ENCODE measurements around the gene PTPN20.

Gene PTPN20

DNA sequence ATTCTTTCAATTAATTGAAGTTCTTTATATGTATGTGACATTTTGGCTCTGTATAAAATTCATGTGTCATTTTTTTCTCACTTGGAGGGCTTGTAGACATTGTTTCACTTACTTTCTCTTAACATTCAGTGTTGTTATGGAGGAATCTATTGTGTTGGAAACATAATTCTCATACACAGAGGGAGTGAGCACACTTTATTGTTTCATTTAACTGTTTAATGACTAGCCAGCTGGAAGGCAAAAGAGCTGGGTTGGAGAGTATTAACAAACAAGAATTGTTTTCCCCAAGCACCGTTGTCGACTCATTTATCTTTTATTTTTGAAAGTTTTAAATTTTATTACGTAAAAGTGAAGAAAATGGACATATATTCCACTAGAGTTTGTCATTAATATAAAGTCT, 98.8 kb downstream of the PTPN20 start:
- no peak overlapping the region for H3K27ac ChIP-seq (ENCODE audit: low read depth, low read length)
- no peaks in the 10 kb centered on the region for H3K4me1 ChIP-seq (ENCODE audit: control insufficient read depth, insufficient read depth, low read length, unreplicated experiment)
- H2AFZ ChIP-seq (ENCODE audit: low read length, unreplicated experiment), result no peak overlapping the region
- H3K36me3 ChIP-seq (ENCODE audit: insufficient read depth, low read length), result no peaks in the 10 kb centered on the region
- H3K27me3 ChIP-seq (ENCODE audit: insufficient read depth, low read length), result peaks cover 75% of the 10 kb centered on the region
- H3K4me3 ChIP-seq (ENCODE audit: low read depth, low read length), result no peak overlapping the region
- H3K79me2 ChIP-seq (ENCODE audit: control insufficient read depth, insufficient read depth, low read length, unreplicated experiment), result no peaks in the 10 kb centered on the region

DNA sequence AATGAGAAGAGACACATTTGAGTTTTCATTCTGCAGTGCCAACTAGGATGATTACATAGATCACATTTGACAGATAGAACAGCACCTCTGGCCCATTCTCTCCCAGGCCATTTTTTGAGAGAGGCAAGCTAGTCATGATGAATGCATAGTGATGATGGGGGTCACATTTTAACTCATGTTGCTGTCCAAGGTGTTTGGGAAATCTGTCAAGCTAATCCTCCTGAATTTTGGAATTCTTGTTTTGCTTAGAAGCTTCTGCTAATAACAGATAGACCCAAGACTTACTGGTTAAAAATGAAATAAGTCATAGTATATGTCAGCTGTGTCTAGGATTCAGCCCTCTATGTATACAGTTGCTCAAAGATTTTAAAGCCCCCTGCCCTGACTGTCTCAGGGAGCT, 101.0 kb downstream of the PTPN20 start:
- no peak overlapping the region for H2AFZ ChIP-seq (ENCODE audit: low read length, unreplicated experiment)
- no peak overlapping the region for H3K27ac ChIP-seq (ENCODE audit: low read depth, low read length)
- H3K4me3 ChIP-seq (ENCODE audit: low read depth, low read length), result no peak overlapping the region
- H3K36me3 ChIP-seq (ENCODE audit: insufficient read depth, low read length), result no peaks in the 10 kb centered on the region
- no peaks in the 10 kb centered on the region for H3K79me2 ChIP-seq (ENCODE audit: control insufficient read depth, insufficient read depth, low read length, unreplicated experiment)
- no peaks in the 10 kb centered on the region for H3K4me1 ChIP-seq (ENCODE audit: control insufficient read depth, insufficient read depth, low read length, unreplicated experiment)
- peaks cover 68% of the 10 kb centered on the region for H3K27me3 ChIP-seq (ENCODE audit: insufficient read depth, low read length)

DNA sequence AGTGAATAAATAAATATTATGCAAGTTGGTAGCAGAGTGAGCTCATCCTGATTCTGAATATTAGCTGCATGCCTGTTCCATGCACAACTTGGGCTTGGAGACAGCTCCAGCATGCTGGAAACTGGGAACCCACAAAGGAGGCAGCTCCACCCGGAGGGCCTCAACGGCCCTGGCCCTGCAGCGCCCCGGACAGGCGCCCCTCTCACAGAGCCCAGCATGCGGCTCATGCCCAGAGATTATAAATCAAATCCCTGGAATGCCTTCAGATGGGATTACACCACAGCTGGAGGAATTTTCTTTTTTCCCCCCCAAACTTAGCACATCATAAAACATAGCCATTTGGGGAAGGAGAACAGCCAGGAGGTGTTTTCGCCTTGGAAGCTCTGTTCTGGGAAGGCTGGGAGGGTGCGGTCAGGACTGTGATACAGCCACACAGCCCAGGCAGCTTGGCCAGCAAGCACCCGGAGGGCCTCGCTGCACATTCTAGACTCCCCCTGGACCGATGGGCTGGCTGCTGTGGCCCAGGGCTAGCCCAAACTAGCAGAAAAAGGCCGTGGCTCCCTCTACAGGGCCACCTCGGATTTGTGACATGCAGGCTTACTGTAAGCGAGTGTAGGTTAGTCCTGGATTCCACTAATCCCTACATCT, 102.4 kb downstream of the PTPN20 start:
- no peaks in the 10 kb centered on the region for H3K4me1 ChIP-seq (ENCODE audit: control insufficient read depth, insufficient read depth, low read length, unreplicated experiment)
- no peak overlapping the region for H3K27ac ChIP-seq (ENCODE audit: low read depth, low read length)
- H3K27me3 ChIP-seq (ENCODE audit: insufficient read depth, low read length), result peaks cover 54% of the 10 kb centered on the region
- H3K4me3 ChIP-seq (ENCODE audit: low read depth, low read length), result no peak overlapping the region
- H3K36me3 ChIP-seq (ENCODE audit: insufficient read depth, low read length), result no peaks in the 10 kb centered on the region
- H2AFZ ChIP-seq (ENCODE audit: low read length, unreplicated experiment), result no peak overlapping the region
- H3K79me2 ChIP-seq (ENCODE audit: control insufficient read depth, insufficient read depth, low read length, unreplicated experiment), result no peaks in the 10 kb centered on the region

DNA sequence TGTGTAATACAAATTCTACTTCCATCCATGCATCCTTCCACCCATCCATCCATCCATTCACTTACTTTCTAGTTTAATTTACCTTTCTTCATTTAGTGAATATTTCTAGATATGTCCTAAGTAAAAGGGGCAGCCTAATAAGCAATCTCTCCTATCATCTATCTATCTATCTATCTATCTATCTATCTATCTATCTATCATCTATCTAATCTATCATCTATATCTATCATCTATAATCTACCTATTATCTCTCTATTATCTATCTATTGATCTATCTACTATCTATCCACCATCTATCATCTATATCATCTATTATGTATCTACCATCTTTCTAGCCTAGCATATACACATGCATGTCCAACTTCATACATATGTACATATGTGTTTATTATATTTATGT, 104.2 kb downstream of the PTPN20 start:
- peaks cover 37% of the 10 kb centered on the region for H3K27me3 ChIP-seq (ENCODE audit: insufficient read depth, low read length)
- no peak overlapping the region for H2AFZ ChIP-seq (ENCODE audit: low read length, unreplicated experiment)
- no peak overlapping the region for H3K27ac ChIP-seq (ENCODE audit: low read depth, low read length)
- no peaks in the 10 kb centered on the region for H3K4me1 ChIP-seq (ENCODE audit: control insufficient read depth, insufficient read depth, low read length, unreplicated experiment)
- no peaks in the 10 kb centered on the region for H3K79me2 ChIP-seq (ENCODE audit: control insufficient read depth, insufficient read depth, low read length, unreplicated experiment)
- H3K4me3 ChIP-seq (ENCODE audit: low read depth, low read length), result no peak overlapping the region
- H3K36me3 ChIP-seq (ENCODE audit: insufficient read depth, low read length), result no peaks in the 10 kb centered on the region

DNA sequence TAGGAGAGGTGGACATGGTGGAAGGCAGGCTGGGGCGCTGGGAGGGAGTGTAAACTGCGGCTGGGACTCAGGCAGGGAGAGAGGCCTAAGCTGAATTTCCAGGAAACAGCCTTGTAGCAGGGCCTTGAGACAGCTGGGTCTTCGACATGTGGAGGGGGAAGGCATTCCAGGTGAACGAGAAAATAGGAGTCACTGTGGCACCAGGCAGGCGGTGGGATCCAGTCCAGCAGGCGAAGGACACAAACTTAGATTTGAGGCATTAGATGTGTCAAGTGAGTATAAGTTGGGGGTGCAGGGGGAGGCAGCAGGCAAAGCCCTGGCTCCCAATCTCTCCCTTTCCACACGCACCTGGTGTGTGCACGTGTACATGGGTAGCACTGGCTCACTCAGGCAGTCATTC, 105.3 kb downstream of the PTPN20 start:
- H3K4me1 ChIP-seq (ENCODE audit: control insufficient read depth, insufficient read depth, low read length, unreplicated experiment), result no peaks in the 10 kb centered on the region
- no peaks in the 10 kb centered on the region for H3K36me3 ChIP-seq (ENCODE audit: insufficient read depth, low read length)
- H3K27ac ChIP-seq (ENCODE audit: low read depth, low read length), result no peak overlapping the region
- H3K4me3 ChIP-seq (ENCODE audit: low read depth, low read length), result no peak overlapping the region
- no peaks in the 10 kb centered on the region for H3K79me2 ChIP-seq (ENCODE audit: control insufficient read depth, insufficient read depth, low read length, unreplicated experiment)
- no peak overlapping the region for H2AFZ ChIP-seq (ENCODE audit: low read length, unreplicated experiment)
- H3K27me3 ChIP-seq (ENCODE audit: insufficient read depth, low read length), result peaks cover 27% of the 10 kb centered on the region

DNA sequence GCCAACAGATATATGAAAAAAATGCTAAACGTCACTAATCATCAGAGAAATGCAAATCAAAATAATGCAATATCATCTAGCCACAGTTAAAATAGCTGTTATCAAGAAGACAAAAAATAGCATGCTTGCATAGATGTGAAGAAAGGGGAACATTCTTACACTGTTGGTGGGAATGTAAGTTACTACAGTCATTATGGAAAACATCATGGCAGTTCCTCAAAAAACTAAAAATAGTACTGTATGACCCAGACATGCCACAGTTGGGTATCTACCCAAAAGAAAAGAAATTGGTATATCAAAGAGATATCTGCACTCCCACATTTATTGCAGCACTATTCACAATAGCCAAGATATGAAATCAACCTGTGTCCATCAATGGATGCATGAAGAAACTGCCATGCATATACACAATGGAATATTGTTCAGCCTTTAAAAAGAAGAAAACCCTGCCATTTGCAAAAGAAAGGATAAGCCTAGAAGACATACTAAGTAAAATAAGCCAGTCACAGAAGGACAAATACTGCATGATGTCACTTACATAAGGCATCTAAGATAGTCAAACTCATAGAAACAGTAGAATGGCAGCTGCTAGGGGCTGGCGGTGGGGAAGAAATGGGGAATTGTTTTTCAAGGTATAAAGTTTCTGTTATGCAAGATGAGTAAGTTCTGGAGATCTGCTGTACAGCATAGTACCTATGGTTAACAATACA, 107.0 kb downstream of the PTPN20 start:
- no peaks in the 10 kb centered on the region for H3K36me3 ChIP-seq (ENCODE audit: insufficient read depth, low read length)
- H3K4me1 ChIP-seq (ENCODE audit: control insufficient read depth, insufficient read depth, low read length, unreplicated experiment), result no peaks in the 10 kb centered on the region
- no peak overlapping the region for H3K27ac ChIP-seq (ENCODE audit: low read depth, low read length)
- no peaks in the 10 kb centered on the region for H3K79me2 ChIP-seq (ENCODE audit: control insufficient read depth, insufficient read depth, low read length, unreplicated experiment)
- no peak overlapping the region for H2AFZ ChIP-seq (ENCODE audit: low read length, unreplicated experiment)
- H3K4me3 ChIP-seq (ENCODE audit: low read depth, low read length), result no peak overlapping the region
- H3K27me3 ChIP-seq (ENCODE audit: insufficient read depth, low read length), result peaks cover 11% of the 10 kb centered on the region; the same call in 1 of the 2 replicates

DNA sequence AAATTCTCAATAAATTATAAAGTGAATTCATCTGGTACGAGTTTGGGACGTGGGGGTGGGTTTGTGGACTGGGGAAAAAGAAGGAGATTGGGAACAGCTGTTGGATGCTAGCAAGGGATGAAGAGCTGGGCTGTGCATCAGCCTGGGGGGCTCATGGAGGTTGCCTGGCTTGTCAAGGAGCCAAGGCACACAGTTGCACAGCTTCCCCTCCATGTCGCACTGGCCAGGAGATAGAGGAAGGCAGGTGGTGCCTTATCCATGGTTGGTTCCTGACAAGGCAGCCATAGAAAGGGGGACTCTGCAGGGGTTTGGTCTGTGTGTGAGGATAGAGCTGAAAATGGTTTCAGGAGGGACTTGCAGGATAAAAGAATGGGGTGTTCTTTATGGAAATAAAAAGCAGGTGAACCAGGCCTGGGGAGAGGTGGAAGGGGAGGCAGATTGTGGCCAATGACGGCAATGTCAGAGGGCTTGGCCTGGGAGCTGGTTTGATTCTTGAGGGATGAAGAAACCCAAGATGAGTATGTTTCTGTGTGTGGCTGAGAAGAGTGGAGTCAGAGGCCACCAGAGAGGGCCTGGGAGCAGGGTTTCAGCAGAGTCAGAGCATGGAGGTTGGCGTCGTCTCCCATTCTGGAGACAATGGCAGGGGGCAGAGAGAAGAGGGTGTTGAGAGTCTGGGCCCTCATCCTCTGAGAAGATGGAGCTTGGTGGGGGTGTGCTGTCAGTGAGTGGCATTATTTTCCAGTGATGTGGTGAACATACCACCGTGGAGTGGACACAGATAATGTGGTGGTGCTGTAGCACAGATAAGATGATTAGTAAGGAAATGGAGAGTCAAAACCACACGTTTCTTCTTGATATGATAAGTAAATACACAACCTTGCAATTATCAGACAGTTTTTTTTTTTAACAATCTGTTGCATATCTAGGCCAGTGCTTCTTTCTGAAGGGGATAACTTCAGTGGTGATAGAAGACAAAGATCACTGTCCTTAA, 108.2 kb downstream of the PTPN20 start:
- Histone ChIP-seq H3K27ac (ENCODE audit: low read depth, low read length) (no peak overlapping the region), H3K36me3 (ENCODE audit: insufficient read depth, low read length) (no peaks in the 10 kb centered on the region), H3K27me3 (ENCODE audit: insufficient read depth, low read length) (no peaks in the 10 kb centered on the region), H3K4me3 (ENCODE audit: low read depth, low read length) (no peak overlapping the region), H3K79me2 (ENCODE audit: control insufficient read depth, insufficient read depth, low read length, unreplicated experiment) (no peaks in the 10 kb centered on the region), H3K4me1 (ENCODE audit: control insufficient read depth, insufficient read depth, low read length, unreplicated experiment) (no peaks in the 10 kb centered on the region), H2AFZ (ENCODE audit: low read length, unreplicated experiment) (no peak overlapping the region)

DNA sequence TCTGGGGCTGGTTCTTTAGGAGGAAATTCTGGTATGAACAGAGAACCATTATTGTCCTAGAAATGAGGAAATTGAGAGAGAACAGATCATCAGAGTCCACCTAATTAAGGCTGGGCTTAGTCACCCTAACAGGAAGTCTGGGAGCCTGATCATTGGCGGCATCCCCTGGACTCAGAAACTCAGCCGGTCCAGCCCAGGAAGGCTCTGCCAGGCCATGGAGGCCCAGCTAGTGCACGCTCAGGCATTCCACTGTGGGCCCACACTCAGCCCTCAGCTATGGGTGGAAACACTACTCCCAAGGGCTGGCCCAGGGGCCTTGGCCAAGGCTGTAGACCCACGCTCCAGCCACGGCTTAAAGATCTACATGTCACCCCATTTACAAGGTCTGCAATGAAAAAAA, 109.2 kb downstream of the PTPN20 start:
- Histone ChIP-seq H3K79me2 (ENCODE audit: control insufficient read depth, insufficient read depth, low read length, unreplicated experiment) (no peaks in the 10 kb centered on the region), H3K27ac (ENCODE audit: low read depth, low read length) (no peak overlapping the region), H3K4me3 (ENCODE audit: low read depth, low read length) (no peak overlapping the region), H3K27me3 (ENCODE audit: insufficient read depth, low read length) (no peaks in the 10 kb centered on the region), H3K4me1 (ENCODE audit: control insufficient read depth, insufficient read depth, low read length, unreplicated experiment) (no peaks in the 10 kb centered on the region), H2AFZ (ENCODE audit: low read length, unreplicated experiment) (no peak overlapping the region), H3K36me3 (ENCODE audit: insufficient read depth, low read length) (no peaks in the 10 kb centered on the region)

DNA sequence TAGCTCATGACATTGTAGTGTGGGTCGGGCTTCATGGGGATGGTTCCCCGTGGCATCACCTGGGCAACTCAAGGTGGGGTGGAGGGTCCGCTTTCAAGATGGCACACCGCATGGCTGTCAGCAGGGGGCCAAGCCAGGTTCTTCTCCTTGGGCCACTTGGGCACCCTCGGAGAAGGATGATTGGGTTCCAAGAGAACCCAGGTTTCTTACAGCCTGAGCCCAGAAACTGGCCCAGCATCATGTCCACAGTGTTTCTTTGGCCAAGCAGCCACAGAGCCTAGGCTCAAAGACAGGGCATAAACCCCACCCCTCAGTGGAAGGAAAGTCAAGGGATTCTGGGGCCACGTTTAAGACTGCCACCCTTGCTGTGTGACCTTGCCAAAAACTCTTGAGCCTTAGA, 110.6 kb downstream of the PTPN20 start:
- Histone ChIP-seq H3K27ac (ENCODE audit: low read depth, low read length) (no peak overlapping the region), H3K36me3 (ENCODE audit: insufficient read depth, low read length) (no peaks in the 10 kb centered on the region), H3K4me1 (ENCODE audit: control insufficient read depth, insufficient read depth, low read length, unreplicated experiment) (no peaks in the 10 kb centered on the region), H3K4me3 (ENCODE audit: low read depth, low read length) (no peak overlapping the region), H3K79me2 (ENCODE audit: control insufficient read depth, insufficient read depth, low read length, unreplicated experiment) (no peaks in the 10 kb centered on the region), H2AFZ (ENCODE audit: low read length, unreplicated experiment) (no peak overlapping the region), H3K27me3 (ENCODE audit: insufficient read depth, low read length) (no peaks in the 10 kb centered on the region)

DNA sequence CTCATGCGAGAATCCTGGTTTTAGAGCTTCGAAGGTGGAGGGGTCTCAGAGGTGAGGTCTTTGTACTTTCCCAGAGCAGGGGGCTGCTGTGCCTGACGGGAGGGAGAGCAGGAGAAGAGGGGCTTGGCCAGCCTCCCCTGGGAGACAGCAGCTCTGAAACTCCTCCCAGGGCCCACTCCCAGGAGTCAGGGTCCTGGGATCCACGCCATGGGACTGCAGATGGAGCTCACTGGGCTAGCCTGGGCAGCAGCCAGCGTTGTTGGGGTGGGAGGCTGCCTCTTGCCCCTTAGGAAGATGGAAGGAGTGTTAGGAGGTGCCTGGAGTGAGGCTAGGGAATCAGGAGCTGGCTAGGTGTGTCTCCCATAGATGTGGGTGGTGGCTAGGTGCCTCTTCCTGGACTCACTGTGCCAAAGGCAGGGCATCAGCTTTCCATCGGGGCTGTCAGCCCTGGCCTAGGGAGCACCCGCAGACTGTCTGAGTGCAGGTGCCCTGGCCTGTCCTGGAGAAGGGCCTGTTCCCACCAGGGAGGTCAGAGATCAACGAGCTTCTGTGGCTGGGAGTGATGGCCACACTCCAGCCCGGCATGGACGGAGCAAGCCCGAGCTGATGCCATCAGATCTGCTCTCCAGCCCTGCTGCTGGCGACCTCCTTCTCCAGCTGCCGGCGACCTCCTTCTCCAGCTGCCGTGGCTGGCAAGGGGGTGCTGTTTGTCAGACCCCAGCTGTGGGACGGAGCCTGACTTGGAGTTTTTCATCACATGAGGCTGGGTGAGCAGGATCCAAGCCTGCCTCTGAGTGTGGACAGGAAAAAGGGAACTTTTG, 111.3 kb downstream of the PTPN20 start:
- H3K36me3 ChIP-seq (ENCODE audit: insufficient read depth, low read length), result no peaks in the 10 kb centered on the region
- no peak overlapping the region for H3K27ac ChIP-seq (ENCODE audit: low read depth, low read length)
- H3K79me2 ChIP-seq (ENCODE audit: control insufficient read depth, insufficient read depth, low read length, unreplicated experiment), result no peaks in the 10 kb centered on the region
- H2AFZ ChIP-seq (ENCODE audit: low read length, unreplicated experiment), result no peak overlapping the region
- no peaks in the 10 kb centered on the region for H3K27me3 ChIP-seq (ENCODE audit: insufficient read depth, low read length)
- no peak overlapping the region for H3K4me3 ChIP-seq (ENCODE audit: low read depth, low read length)
- H3K4me1 ChIP-seq (ENCODE audit: control insufficient read depth, insufficient read depth, low read length, unreplicated experiment), result no peaks in the 10 kb centered on the region
